ENCODE results near the gene SRM. TPM values are rescaled to one million over a fixed set of nuclear protein-coding genes. Genes with fewer than 3 reads are reported as not detected.

The SRM gene
- total and polyA plus RNA-seq, 2 of the 13 experiments (the other 11 are each of a cell fraction or from before 2014, with no cell fraction given): 27.9 to 31.8 TPM

GRCh38 chr1:11059155-11059967 lies 457 bp downstream of the SRM start (continued):
- no peak for TF ChIP-seq GABPB1 (CRISPR knock-in tag; IDR thresholded peaks at IDR 0.05)
- no peak for TF ChIP-seq NCOR1 (IDR thresholded peaks at IDR 0.05; ENCODE audit: borderline replicate concordance, low read length)
- no peak for TF ChIP-seq TFE3 (CRISPR knock-in tag; IDR thresholded peaks at IDR 0.05)
- TF ChIP-seq SUZ12 (IDR thresholded peaks at IDR 0.05; ENCODE audit: low read depth, low read length): no peak
- TF ChIP-seq ZC3H4 (CRISPR knock-in tag; IDR thresholded peaks at IDR 0.05; ENCODE audit: borderline replicate concordance): no peak
- TF ChIP-seq HNF4A (CRISPR knock-in tag; IDR thresholded peaks at IDR 0.05): no peak
- no peak for TF ChIP-seq CTCF (CRISPR knock-in tag; IDR thresholded peaks at IDR 0.05)
- TF ChIP-seq ZNF281 (CRISPR knock-in tag; IDR thresholded peaks at IDR 0.05; ENCODE audit: borderline replicate concordance): no peak
- no peak for TF ChIP-seq ASH2L (IDR thresholded peaks at IDR 0.05; ENCODE audit: insufficient read length, low read depth, low read length)
- TF ChIP-seq ZNF546 (CRISPR knock-in tag; conservative IDR thresholded peaks at IDR 0.05): no peak
- no peak for TF ChIP-seq NBN (conservative IDR thresholded peaks at IDR 0.05)
- TF ChIP-seq AHDC1 (CRISPR knock-in tag; IDR thresholded peaks at IDR 0.05; ENCODE audit: borderline replicate concordance): no peak
- no peak for TF ChIP-seq ZMYM2 (CRISPR knock-in tag; IDR thresholded peaks at IDR 0.05)
- TF ChIP-seq POLR2G (IDR thresholded peaks at IDR 0.05; ENCODE audit: low read depth, low read length): no peak
- no peak for TF ChIP-seq ZNF790 (CRISPR knock-in tag; IDR thresholded peaks at IDR 0.05; ENCODE audit: borderline replicate concordance)
- no peak for TF ChIP-seq SKI (IDR thresholded peaks at IDR 0.05; ENCODE audit: partially characterized antibody)
